RWPE2 (cell line): ENCODE measurements around the gene DCUN1D1.

Source experiments
- ATAC-seq: fragments of 200-7000 bp; cut with Tn5 transposase; 3 replicates; pipeline ENCODE4 v1.9.1; 2021; ENCODE audit warnings: low read depth
- DNase-seq: peaks from one replicate; pipeline ENCODE4 v3.0.0-alpha.2; 2020; ENCODE audit warnings: low spot score
- H3K27ac ChIP-seq: fragments of 450-650 bp; 2 replicates; pipeline ENCODE4 v1.5.1; 2017; ENCODE audit warnings: mild to moderate bottlenecking; ENCODE audit not compliant: poor library complexity, severe bottlenecking
- H3K27me3 ChIP-seq: fragments of 250-450 bp; sonication (Bioruptor Pico); 2 replicates; pipeline ENCODE4 v1.5.1; 2021; ENCODE audit warnings: mild to moderate bottlenecking, moderate library complexity; ENCODE audit not compliant: insufficient read depth, poor library complexity, severe bottlenecking
- H3K36me3 ChIP-seq: fragments of 250-450 bp; sonication (Bioruptor Pico); 2 replicates; pipeline ENCODE4 v1.5.1; 2020; ENCODE audit warnings: low read depth, mild to moderate bottlenecking, moderate library complexity
- H3K4me1 ChIP-seq: fragments of 250-450 bp; sonication (Bioruptor Pico); 2 replicates; pipeline ENCODE4 v1.5.1; 2021; ENCODE audit warnings: mild to moderate bottlenecking, moderate library complexity; ENCODE audit not compliant: insufficient read depth, poor library complexity, severe bottlenecking
- H3K4me3 ChIP-seq: fragments of 250-450 bp; sonication (Bioruptor Pico); 2 replicates; pipeline ENCODE4 v1.5.1; 2021; ENCODE audit warnings: mild to moderate bottlenecking, moderate library complexity; ENCODE audit not compliant: severe bottlenecking
- H3K9me3 ChIP-seq: fragments of 250-450 bp; sonication (Bioruptor Pico); 2 replicates; pipeline ENCODE4 v1.5.1; 2021; ENCODE audit warnings: mild to moderate bottlenecking, moderate library complexity; ENCODE audit not compliant: severe bottlenecking
- TF ChIP-seq, protein P1 (sequence below): fragments of 450-650 bp; IDR thresholded peaks from one replicate; pipeline ENCODE4 v1.5.1; 2017; ENCODE audit warnings: mild to moderate bottlenecking, moderate library complexity; ENCODE audit not compliant: poor library complexity, severe bottlenecking

DCUN1D1 gene

DNA sequence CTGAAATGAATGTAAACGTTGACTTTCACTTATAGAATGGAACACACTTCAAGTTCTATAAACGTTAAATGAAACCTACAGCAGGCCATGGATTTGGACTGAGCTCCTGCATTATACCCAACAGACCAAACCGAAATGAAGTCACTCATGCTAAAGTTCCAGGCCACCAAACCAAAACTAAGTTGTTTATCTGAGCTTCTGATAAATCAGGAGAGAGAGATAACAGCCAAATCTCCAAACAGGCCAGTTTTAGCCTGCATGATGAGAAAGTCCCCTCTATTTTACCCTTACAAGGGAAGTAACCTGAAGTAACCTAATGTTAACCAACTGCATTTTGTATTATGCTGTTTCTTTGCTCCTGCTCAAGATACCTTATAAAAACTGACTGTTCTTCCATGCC, 44.5 kb downstream of the DCUN1D1 start:
- H3K4me1 ChIP-seq = no peaks in the 10 kb centered on the region
- H3K9me3 ChIP-seq = peaks cover 5% of the 10 kb centered on the region
- no peak overlapping the region for H3K27ac ChIP-seq
- no peak overlapping the region for H3K4me3 ChIP-seq
- DNase-seq (no peak), ATAC-seq (no peak)
- no peaks in the 10 kb centered on the region for H3K27me3 ChIP-seq
- TF ChIP-seq, protein P1, sequence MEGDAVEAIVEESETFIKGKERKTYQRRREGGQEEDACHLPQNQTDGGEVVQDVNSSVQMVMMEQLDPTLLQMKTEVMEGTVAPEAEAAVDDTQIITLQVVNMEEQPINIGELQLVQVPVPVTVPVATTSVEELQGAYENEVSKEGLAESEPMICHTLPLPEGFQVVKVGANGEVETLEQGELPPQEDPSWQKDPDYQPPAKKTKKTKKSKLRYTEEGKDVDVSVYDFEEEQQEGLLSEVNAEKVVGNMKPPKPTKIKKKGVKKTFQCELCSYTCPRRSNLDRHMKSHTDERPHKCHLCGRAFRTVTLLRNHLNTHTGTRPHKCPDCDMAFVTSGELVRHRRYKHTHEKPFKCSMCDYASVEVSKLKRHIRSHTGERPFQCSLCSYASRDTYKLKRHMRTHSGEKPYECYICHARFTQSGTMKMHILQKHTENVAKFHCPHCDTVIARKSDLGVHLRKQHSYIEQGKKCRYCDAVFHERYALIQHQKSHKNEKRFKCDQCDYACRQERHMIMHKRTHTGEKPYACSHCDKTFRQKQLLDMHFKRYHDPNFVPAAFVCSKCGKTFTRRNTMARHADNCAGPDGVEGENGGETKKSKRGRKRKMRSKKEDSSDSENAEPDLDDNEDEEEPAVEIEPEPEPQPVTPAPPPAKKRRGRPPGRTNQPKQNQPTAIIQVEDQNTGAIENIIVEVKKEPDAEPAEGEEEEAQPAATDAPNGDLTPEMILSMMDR = no peak
- H3K36me3 ChIP-seq = peaks cover 5% of the 10 kb centered on the region; the same call in 1 of the 2 replicates

DNA sequence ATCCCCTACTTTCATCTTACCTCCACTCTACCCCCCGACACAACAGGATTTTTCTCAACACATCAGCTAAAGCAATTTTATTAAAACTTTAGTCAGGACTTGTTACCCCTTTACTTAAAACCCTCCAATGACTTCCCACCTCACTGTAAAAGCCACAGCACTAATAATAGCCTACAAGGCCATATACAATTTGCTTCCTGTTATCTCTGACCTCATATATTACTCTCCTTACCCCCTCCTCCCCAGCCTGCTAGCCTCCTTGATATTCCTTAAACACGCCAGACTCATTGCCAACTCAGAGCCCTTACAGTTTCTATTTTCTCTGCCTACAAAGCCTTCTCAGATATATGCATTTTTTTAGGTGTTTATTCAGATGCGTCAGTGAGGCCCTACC, 54.4 kb downstream of the DCUN1D1 start:
- peaks cover 12% of the 10 kb centered on the region for H3K36me3 ChIP-seq
- no peak for ATAC-seq
- no peaks in the 10 kb centered on the region for H3K9me3 ChIP-seq
- TF ChIP-seq, protein P1 = no peak
- no peak for DNase-seq
- peaks cover 7% of the 10 kb centered on the region for H3K4me1 ChIP-seq
- no peak overlapping the region for H3K4me3 ChIP-seq
- no peaks in the 10 kb centered on the region for H3K27me3 ChIP-seq
- H3K27ac ChIP-seq = no peak overlapping the region

DNA sequence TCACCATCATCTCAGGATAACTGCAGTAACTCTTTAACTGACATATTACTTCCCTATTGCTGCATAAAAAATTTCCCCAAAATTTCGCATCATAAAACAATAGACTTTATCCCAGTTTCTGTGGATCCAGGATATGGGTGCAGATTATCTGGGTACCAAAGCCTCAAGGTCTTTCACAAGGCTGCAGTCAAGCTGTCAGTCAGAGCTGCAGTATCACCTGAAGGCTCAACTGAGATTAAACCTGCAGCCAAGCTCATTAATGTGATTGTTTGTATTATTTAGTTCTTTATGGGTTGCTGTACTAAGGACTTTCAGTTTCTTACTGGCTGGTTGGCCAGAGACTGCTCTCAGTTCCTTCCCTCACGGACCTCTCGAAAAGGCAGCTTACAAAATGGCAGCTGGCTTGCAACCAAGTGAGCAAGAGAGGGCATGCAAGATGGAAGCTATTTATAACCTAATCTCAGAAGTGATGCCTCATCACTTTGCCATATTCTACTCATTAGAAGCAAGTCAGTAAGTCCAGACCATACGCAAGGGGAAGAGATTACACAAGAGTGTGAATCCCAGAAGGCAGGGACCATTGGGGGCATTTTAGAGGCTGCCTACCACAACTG, 54.9 kb downstream of the DCUN1D1 start:
- no peak overlapping the region for H3K27ac ChIP-seq
- no peak for DNase-seq

GRCh38 chr3:182921665-182922355, 58.5 kb downstream of the DCUN1D1 start:
- Histone ChIP-seq H3K36me3 (peaks cover 17% of the 10 kb centered on the region), H3K4me1 (peaks cover 7% of the 10 kb centered on the region), H3K4me3 (no peak overlapping the region), H3K27ac (no peak overlapping the region), H3K27me3 (no peaks in the 10 kb centered on the region), H3K9me3 (no peaks in the 10 kb centered on the region)
- DNase-seq (no peak), ATAC-seq (no peak)
- TF ChIP-seq, protein P1 = no peak

More for the DNA sequence above, 54.9 kb downstream of the DCUN1D1 start:
- TF ChIP-seq, protein P1 = no peak
- H3K4me3 ChIP-seq = no peak overlapping the region
- ATAC-seq = peak; percentile 58
- peaks cover 7% of the 10 kb centered on the region for H3K4me1 ChIP-seq
- H3K36me3 ChIP-seq = peaks cover 14% of the 10 kb centered on the region
- no peaks in the 10 kb centered on the region for H3K27me3 ChIP-seq
- no peaks in the 10 kb centered on the region for H3K9me3 ChIP-seq
